ENCODE data around the gene ATP2B2. TPM values are rescaled to one million over a fixed set of nuclear protein-coding genes. Genes with fewer than 3 reads are reported as not detected.

ATP2B2 gene
- total and polyA plus RNA-seq, 10 of the 15 experiments (the other 5 are each of a cell fraction or from before 2014, with no cell fraction given): 0.04 TPM; not detected in 9

DNA sequence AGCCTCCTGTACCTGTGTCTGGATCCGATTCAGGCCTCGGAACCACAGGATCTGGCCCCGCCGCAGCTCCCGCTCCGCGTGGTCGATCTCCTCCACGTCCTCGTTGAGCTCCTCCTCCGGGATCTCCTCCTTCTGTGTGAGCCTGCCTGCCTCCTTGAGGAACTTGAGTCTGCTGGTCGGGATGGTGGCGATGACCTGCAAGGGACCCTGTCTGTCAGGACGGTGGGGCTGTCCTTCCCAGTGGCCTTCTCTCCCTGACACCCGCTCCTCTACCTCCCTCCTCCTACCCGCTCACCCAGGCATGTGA is 167.3 kb downstream of the ATP2B2 start:
- WGBS (ENCODE audit: insufficient coverage, insufficient replicate concordance, low lambda C conversion rate, missing lambda C conversion rate): 66% methylated on average over 16 of the region's 16 CpGs
- Histone ChIP-seq H3K9me3 (replicated peaks; ENCODE audit: control insufficient read depth, insufficient read depth, low read length) (no peaks in the 10 kb centered on the region), H4K20me1 (ENCODE audit: control insufficient read depth, insufficient read depth) (no peaks in the 10 kb centered on the region), H2AFZ (ENCODE audit: control insufficient read depth, low read depth, low read length) (no peak overlapping the region), H3K27me3 (replicated peaks in 1 of 2; ENCODE audit: control insufficient read depth in 2 of 2, insufficient read depth in 2 of 2, low read length in 1 of 2) (no peaks in the 10 kb centered on the region; a peak in 1 of 4 replicates), H3K79me2 (ENCODE audit: control insufficient read depth, insufficient read depth, low read length) (no peaks in the 10 kb centered on the region), H3K4me3 (no peak overlapping the region), H3K27ac (ENCODE audit: control insufficient read depth, insufficient read depth) (no peak overlapping the region), H3K9ac (ENCODE audit: control insufficient read depth, insufficient read depth, low read length) (no peak overlapping the region), H3K36me3 (ENCODE audit: control insufficient read depth in 2 of 2, insufficient read depth in 2 of 2, low read length in 1 of 2) (no peaks in the 10 kb centered on the region), H3K4me2 (ENCODE audit: control insufficient read depth, insufficient read depth) (no peak overlapping the region), H3K4me1 (ENCODE audit: control insufficient read depth, insufficient read depth, low read length) (peaks cover 4% of the 10 kb centered on the region; the same call in 1 of the 2 replicates)
- no peak for FAIRE-seq
- ChIA-PET POLR2A (no interaction called here), RAD21 (ENCODE audit: unreplicated experiment) (no interaction called here), SMC1A (ENCODE audit: uncharacterized antibody, unreplicated experiment) (no interaction called here), CTCF (interaction anchor here (1.7 kb wide), 1 partner anchor 402 kb away, joined by 3 read pairs; no protein-coding TSS in a partner anchor)
- in situ Hi-C loops (cut with MboI): no loop called here
- TF ChIP-seq, protein P1, sequence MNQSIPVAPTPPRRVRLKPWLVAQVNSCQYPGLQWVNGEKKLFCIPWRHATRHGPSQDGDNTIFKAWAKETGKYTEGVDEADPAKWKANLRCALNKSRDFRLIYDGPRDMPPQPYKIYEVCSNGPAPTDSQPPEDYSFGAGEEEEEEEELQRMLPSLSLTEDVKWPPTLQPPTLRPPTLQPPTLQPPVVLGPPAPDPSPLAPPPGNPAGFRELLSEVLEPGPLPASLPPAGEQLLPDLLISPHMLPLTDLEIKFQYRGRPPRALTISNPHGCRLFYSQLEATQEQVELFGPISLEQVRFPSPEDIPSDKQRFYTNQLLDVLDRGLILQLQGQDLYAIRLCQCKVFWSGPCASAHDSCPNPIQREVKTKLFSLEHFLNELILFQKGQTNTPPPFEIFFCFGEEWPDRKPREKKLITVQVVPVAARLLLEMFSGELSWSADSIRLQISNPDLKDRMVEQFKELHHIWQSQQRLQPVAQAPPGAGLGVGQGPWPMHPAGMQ (IDR thresholded peaks at IDR 0.05; ENCODE audit: borderline replicate concordance): no peak
- TF ChIP-seq, protein P2, sequence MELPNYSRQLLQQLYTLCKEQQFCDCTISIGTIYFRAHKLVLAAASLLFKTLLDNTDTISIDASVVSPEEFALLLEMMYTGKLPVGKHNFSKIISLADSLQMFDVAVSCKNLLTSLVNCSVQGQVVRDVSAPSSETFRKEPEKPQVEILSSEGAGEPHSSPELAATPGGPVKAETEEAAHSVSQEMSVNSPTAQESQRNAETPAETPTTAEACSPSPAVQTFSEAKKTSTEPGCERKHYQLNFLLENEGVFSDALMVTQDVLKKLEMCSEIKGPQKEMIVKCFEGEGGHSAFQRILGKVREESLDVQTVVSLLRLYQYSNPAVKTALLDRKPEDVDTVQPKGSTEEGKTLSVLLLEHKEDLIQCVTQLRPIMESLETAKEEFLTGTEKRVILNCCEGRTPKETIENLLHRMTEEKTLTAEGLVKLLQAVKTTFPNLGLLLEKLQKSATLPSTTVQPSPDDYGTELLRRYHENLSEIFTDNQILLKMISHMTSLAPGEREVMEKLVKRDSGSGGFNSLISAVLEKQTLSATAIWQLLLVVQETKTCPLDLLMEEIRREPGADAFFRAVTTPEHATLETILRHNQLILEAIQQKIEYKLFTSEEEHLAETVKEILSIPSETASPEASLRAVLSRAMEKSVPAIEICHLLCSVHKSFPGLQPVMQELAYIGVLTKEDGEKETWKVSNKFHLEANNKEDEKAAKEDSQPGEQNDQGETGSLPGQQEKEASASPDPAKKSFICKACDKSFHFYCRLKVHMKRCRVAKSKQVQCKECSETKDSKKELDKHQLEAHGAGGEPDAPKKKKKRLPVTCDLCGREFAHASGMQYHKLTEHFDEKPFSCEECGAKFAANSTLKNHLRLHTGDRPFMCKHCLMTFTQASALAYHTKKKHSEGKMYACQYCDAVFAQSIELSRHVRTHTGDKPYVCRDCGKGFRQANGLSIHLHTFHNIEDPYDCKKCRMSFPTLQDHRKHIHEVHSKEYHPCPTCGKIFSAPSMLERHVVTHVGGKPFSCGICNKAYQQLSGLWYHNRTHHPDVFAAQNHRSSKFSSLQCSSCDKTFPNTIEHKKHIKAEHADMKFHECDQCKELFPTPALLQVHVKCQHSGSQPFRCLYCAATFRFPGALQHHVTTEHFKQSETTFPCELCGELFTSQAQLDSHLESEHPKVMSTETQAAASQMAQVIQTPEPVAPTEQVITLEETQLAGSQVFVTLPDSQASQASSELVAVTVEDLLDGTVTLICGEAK (IDR thresholded peaks at IDR 0.05; ENCODE audit: borderline replicate concordance): no peak
- TF ChIP-seq CBX3 (IDR thresholded peaks at IDR 0.05; ENCODE audit: borderline replicate concordance, low read depth) (no peak), PML (IDR thresholded peaks at IDR 0.05; ENCODE audit: low read length) (no peak), RUNX3 (IDR thresholded peaks at IDR 0.05; ENCODE audit: low read length) (no peak), RAD21 (IDR thresholded peaks at IDR 0.05; ENCODE audit: insufficient read depth, low read depth, low read length) (no peak), BACH1 (IDR thresholded peaks at IDR 0.05; ENCODE audit: borderline replicate concordance) (no peak), IRF4 (IDR thresholded peaks at IDR 0.05; ENCODE audit: low read depth, low read length) (no peak)
- TF ChIP-seq, protein P3, sequence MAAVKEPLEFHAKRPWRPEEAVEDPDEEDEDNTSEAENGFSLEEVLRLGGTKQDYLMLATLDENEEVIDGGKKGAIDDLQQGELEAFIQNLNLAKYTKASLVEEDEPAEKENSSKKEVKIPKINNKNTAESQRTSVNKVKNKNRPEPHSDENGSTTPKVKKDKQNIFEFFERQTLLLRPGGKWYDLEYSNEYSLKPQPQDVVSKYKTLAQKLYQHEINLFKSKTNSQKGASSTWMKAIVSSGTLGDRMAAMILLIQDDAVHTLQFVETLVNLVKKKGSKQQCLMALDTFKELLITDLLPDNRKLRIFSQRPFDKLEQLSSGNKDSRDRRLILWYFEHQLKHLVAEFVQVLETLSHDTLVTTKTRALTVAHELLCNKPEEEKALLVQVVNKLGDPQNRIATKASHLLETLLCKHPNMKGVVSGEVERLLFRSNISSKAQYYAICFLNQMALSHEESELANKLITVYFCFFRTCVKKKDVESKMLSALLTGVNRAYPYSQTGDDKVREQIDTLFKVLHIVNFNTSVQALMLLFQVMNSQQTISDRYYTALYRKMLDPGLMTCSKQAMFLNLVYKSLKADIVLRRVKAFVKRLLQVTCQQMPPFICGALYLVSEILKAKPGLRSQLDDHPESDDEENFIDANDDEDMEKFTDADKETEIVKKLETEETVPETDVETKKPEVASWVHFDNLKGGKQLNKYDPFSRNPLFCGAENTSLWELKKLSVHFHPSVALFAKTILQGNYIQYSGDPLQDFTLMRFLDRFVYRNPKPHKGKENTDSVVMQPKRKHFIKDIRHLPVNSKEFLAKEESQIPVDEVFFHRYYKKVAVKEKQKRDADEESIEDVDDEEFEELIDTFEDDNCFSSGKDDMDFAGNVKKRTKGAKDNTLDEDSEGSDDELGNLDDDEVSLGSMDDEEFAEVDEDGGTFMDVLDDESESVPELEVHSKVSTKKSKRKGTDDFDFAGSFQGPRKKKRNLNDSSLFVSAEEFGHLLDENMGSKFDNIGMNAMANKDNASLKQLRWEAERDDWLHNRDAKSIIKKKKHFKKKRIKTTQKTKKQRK (IDR thresholded peaks at IDR 0.05; ENCODE audit: low read depth, low read length): no peak
- BruUV-seq (replicated peaks): no TSS peak
- no peak for ATAC-seq
- intact Hi-C loops (cut with micrococcal nuclease; ENCODE audit: unreplicated experiment): no loop called here
- DNase-seq (ENCODE audit: low read depth, low spot score): no peak
